HepG2 (cell line): ENCODE results near the gene KDM4B. TPM values are rescaled to one million over a fixed set of nuclear protein-coding genes. Genes with fewer than 3 reads are reported as not detected.
A peak's percentile ranks its signal among the peaks of the same experiment; 100 is the strongest.

Experiments used
- ATF6 ChIP-seq: sonication (generic); formaldehyde crosslinking; conservative IDR thresholded peaks from 2 replicates; pipeline ENCODE4 v1.4.0; 2020; ENCODE audit warnings: missing genetic modification reagents
- ESRRA ChIP-seq: sonication (generic); formaldehyde crosslinking; IDR thresholded peaks from 2 replicates; pipeline ENCODE4 v1.5.1; 2020; ENCODE audit warnings: mild to moderate bottlenecking, low read depth, missing genetic modification reagents
- HDAC6 ChIP-seq: fragments of 200-600 bp; sonication (generic); IDR thresholded peaks from 2 replicates; pipeline ENCODE4 v1.7.0; 2017; ENCODE audit warnings: mild to moderate bottlenecking, antibody characterized with exemption, low read length, low read depth
- KDM5A ChIP-seq: fragments of 200-600 bp; sonication (generic); IDR thresholded peaks from 2 replicates; pipeline ENCODE4 v1.7.0; 2018; ENCODE audit warnings: antibody characterized with exemption, mild to moderate bottlenecking, low read length, borderline replicate concordance
- MIER2 ChIP-seq: IDR thresholded peaks from 2 replicates; pipeline ENCODE4 v1.6.1; 2016; ENCODE audit warnings: missing biosample characterization, missing genetic modification reagents
- SOX6 ChIP-seq, 2 experiments: fragments of 450-650 bp in 1 of 2; sonication (generic) in 1 of 2; formaldehyde crosslinking in 1 of 2; IDR thresholded peaks; 2 replicates each; pipeline versions ENCODE4 v1.4.0 to v1.6.1; 2017 to 2020; ENCODE audit warnings: antibody characterized with exemption in 1 of 2, mild to moderate bottlenecking in 1 of 2, missing genetic modification reagents in 1 of 2
- SRSF9 ChIP-seq: fragments of 200-400 bp; formaldehyde crosslinking; IDR thresholded peaks from 2 replicates; pipeline ENCODE4 v1.6.1; 2018; ENCODE audit warnings: borderline replicate concordance, mild to moderate bottlenecking, low read depth, low read length; ENCODE audit not compliant: insufficient read depth, poor library complexity, severe bottlenecking
- ZBTB33 ChIP-seq: sonication (generic); formaldehyde crosslinking; IDR thresholded peaks from 2 replicates; pipeline ENCODE4 v1.4.0; 2020; ENCODE audit warnings: missing genetic modification reagents
- ZFP36L1 ChIP-seq: sonication (generic); formaldehyde crosslinking; IDR thresholded peaks from 2 replicates; pipeline ENCODE4 v1.8.0; 2022; ENCODE audit warnings: mild to moderate bottlenecking, missing genetic modification reagents, moderate library complexity
- ZFP41 ChIP-seq: sonication (generic); formaldehyde crosslinking; IDR thresholded peaks from 2 replicates; pipeline ENCODE4 v1.4.0; 2020; ENCODE audit warnings: mild to moderate bottlenecking, missing genetic modification reagents, borderline replicate concordance
- ZNF230 ChIP-seq: sonication (generic); formaldehyde crosslinking; IDR thresholded peaks from 2 replicates; pipeline ENCODE4 v1.4.0; 2020; ENCODE audit warnings: mild to moderate bottlenecking, missing genetic modification reagents
- ZNF407 ChIP-seq: sonication (generic); formaldehyde crosslinking; IDR thresholded peaks from one replicate; pipeline ENCODE4 v1.5.1; 2020; ENCODE audit warnings: mild to moderate bottlenecking, missing genetic modification reagents; ENCODE audit errors: not compliant biosample characterization
- ZNF580 ChIP-seq: IDR thresholded peaks from 2 replicates; pipeline ENCODE4 v1.6.1; 2016; ENCODE audit warnings: low read depth, borderline replicate concordance
- ZNF782 ChIP-seq: sonication (generic); formaldehyde crosslinking; IDR thresholded peaks from 2 replicates; pipeline ENCODE4 v1.4.0; 2020; ENCODE audit warnings: missing genetic modification reagents, mild to moderate bottlenecking, borderline replicate concordance
- polyA plus RNA-seq, 8 experiments: library from polyadenylated mRNA; depleted of rRNA in 3 of 8; stranded (reverse) in 7 of 8; unstranded in 1 of 8; fragments of >200 nt; fragmentation: Illumina TruSeq in 4 of 8; extraction: Trizol in 4 of 8; gene quantifications; 2 replicates each; pipeline versions ENCODE4 v1.2.1 to v1.2.3, GENCODE V29; 2011 to 2016; ENCODE audit warnings: low read depth in 4 of 8, missing spikeins in 1 of 8, mixed read lengths in 1 of 8; ENCODE audit not compliant: insufficient read depth in 1 of 8
- total RNA-seq, 5 experiments: library from RNA; depleted of rRNA; stranded (reverse); fragments of >200 nt; fragmentation: Illumina TruSeq; extraction: Trizol; gene quantifications; 2 replicates each; pipeline ENCODE4 v1.2.3, GENCODE V29; 2016; ENCODE audit warnings: low read depth in 1 of 5

Gene KDM4B
- total and polyA plus RNA-seq, 2 of the 13 experiments (the other 11 are each of a cell fraction or from before 2014, with no cell fraction given), result 4.9 to 14.6 TPM

GRCh38 chr19:5031231-5032100, 62.6 kb downstream of the KDM4B start (continued):
- TF ChIP-seq ZBTB33 (CRISPR knock-in tag), result peak; percentile 65
- TF ChIP-seq ZFP41, result no peak
- TF ChIP-seq ZNF407, result no peak
- no peak; the same call in 1 of the 2 replicates for TF ChIP-seq KDM5A
- TF ChIP-seq ZFP36L1, result no peak
- TF ChIP-seq ZNF782 (CRISPR knock-in tag), result 0 out of 2 replicates have a peak, but pooled peaks have one; percentile 44
- no peak for TF ChIP-seq HDAC6
- TF ChIP-seq ZNF230, result peak; percentile 38; the same call in 1 of the 2 replicates
- TF ChIP-seq ATF6 (CRISPR knock-in tag), result no peak
- TF ChIP-seq SRSF9, result no peak
- no peak for TF ChIP-seq SOX6 (IDR thresholded peaks at IDR 0.05)
- TF ChIP-seq SOX6 (CRISPR knock-in tag; IDR thresholded peaks at IDR 0.05), result peak; percentile 23; the same call in 1 of the 2 replicates
- 0 out of 2 replicates have a peak, but pooled peaks have one; percentile 21 for TF ChIP-seq ESRRA (CRISPR knock-in tag)
- 0 out of 2 replicates have a peak, but pooled peaks have one; percentile 12 for TF ChIP-seq MIER2 (CRISPR knock-in tag)
- 0 out of 2 replicates have a peak, but pooled peaks have one; percentile 36 for TF ChIP-seq ZNF580 (CRISPR knock-in tag)
